A549 (cell line): ENCODE results near the gene LAMP2. TPM values are rescaled to one million over a fixed set of nuclear protein-coding genes. Genes with fewer than 3 reads are reported as not detected.
A peak's percentile ranks its signal among the peaks of the same experiment; 100 is the strongest.

Experiments
- ATAC-seq, 2 experiments: fragments of 200-7000 bp in 1 of 2; fragments of >200 bp in 1 of 2; cut with Nextera tagmentation in 1 of 2; cut with Tn5 transposase in 1 of 2; 3 replicates each; pipeline versions ENCODE4 v1.8.0 to v1.9.1; 2018 to 2020; ENCODE audit warnings: mild to moderate bottlenecking in 1 of 2, moderate library complexity in 1 of 2
- CTCF ChIA-PET: fragments of 300-600 bp; sonication (Branson Sonifier 250); formaldehyde crosslinking; extraction: SDS; loops from one replicate; lab custom pipeline; 2021; ENCODE audit warnings: antibody characterized with exemption, inconsistent platforms; lab: Yijun Ruan, JAX
- POLR2A ChIA-PET: fragments of 350-600 bp; formaldehyde crosslinking; extraction: SDS; loops from one replicate; lab custom pipeline; 2021; ENCODE audit warnings: antibody characterized with exemption, inconsistent platforms; lab: Yijun Ruan, JAX
- DNase-seq, 2 experiments: peaks; one replicate each; pipeline versions ENCODE4 v3.0.0 to v3.0.0-alpha.2; 2011 to 2016; ENCODE audit warnings: low read depth in 1 of 2, low spot score in 1 of 2
- FAIRE-seq: peaks from 2 replicates; lab custom pipeline; 2011; peaks lifted over from hg19 to GRCh38; lab: Jason Lieb, UNC
- H3K27ac ChIP-seq, 2 experiments: fragments of >200 bp; sonication (Bioruptor Twin); formaldehyde crosslinking; 3 replicates each; pipeline ENCODE4 v1.5.1; 2016 to 2017
- H3K4me1 ChIP-seq: fragments of >200 bp; sonication (Bioruptor Twin); formaldehyde crosslinking; 3 replicates; pipeline ENCODE4 v1.6.1; 2016
- H3K4me2 ChIP-seq: fragments of >200 bp; sonication (Bioruptor Twin); formaldehyde crosslinking; 3 replicates; pipeline ENCODE4 v1.6.1; 2016
- H3K4me3 ChIP-seq: fragments of >200 bp; sonication (Bioruptor Twin); formaldehyde crosslinking; 3 replicates; pipeline ENCODE4 v1.5.1; 2016
- H3K9me3 ChIP-seq: fragments of >200 bp; sonication (Bioruptor Twin); formaldehyde crosslinking; 3 replicates; pipeline ENCODE4 v1.6.1; 2016
- BCL3 ChIP-seq: fragments of >200 bp; sonication (Bioruptor Twin); formaldehyde crosslinking; IDR thresholded peaks from 3 replicates; pipeline ENCODE4 v1.6.1; 2016
- CBX8 ChIP-seq: fragments of 200-600 bp; sonication (generic); IDR thresholded peaks from 2 replicates; pipeline ENCODE4 v1.6.1; 2016
- CEBPB ChIP-seq, 2 experiments: fragments of >200 bp in 1 of 2; sonication (Bioruptor Twin) in 1 of 2; formaldehyde crosslinking in 1 of 2; IDR thresholded peaks; 2 replicates each; pipeline ENCODE4 v1.6.1; 2012 to 2016
- CHD2 ChIP-seq: fragments of 150-350 bp; IDR thresholded peaks from 2 replicates; pipeline ENCODE4 v1.6.1; 2014; ENCODE audit warnings: low read length; ENCODE audit not compliant: partially characterized antibody
- CTCF ChIP-seq: fragments of >200 bp; sonication (Bioruptor Twin); formaldehyde crosslinking; IDR thresholded peaks from 3 replicates; pipeline ENCODE4 v1.5.1; 2016
- E2F6 ChIP-seq: IDR thresholded peaks from 2 replicates; pipeline ENCODE4 v1.6.1; 2012; ENCODE audit warnings: low read depth, borderline replicate concordance
- FOXS1 ChIP-seq: fragments of 250-450 bp; sonication (Bioruptor Pico); IDR thresholded peaks from 2 replicates; pipeline ENCODE4 v1.5.0; 2020; ENCODE audit warnings: mild to moderate bottlenecking, moderate library complexity
- HOXB13 ChIP-seq: fragments of 250-450 bp; sonication (Bioruptor Pico); IDR thresholded peaks from 2 replicates; pipeline ENCODE4 v1.5.0; 2020; ENCODE audit warnings: low read depth, mild to moderate bottlenecking, moderate library complexity
- JUN ChIP-seq, 2 experiments: fragments of >200 bp; sonication (Bioruptor Twin); formaldehyde crosslinking; IDR thresholded peaks; 2 replicates in 1 of 2; 3 replicates in 1 of 2; pipeline ENCODE4 v1.6.1; 2016 to 2017
- MAFK ChIP-seq: fragments of 450-650 bp; IDR thresholded peaks from 2 replicates; pipeline ENCODE4 v1.6.1; 2014; ENCODE audit not compliant: partially characterized antibody
- NFE2L2 ChIP-seq: fragments of 150-350 bp; conservative IDR thresholded peaks from 2 replicates; pipeline ENCODE4 v1.6.1; 2014; ENCODE audit warnings: low read length
- NR3C1 ChIP-seq: fragments of >200 bp; sonication (Bioruptor Twin); formaldehyde crosslinking; IDR thresholded peaks from 3 replicates; pipeline ENCODE4 v1.6.1; 2017
- PHF8 ChIP-seq: fragments of 200-600 bp; sonication (generic); IDR thresholded peaks from 2 replicates; pipeline ENCODE4 v1.6.1; 2016; ENCODE audit warnings: low read depth, mild to moderate bottlenecking, antibody characterized with exemption, moderate library complexity, borderline replicate concordance
- POLR2A ChIP-seq: IDR thresholded peaks from 2 replicates; pipeline ENCODE4 v1.6.1; 2012; ENCODE audit warnings: mild to moderate bottlenecking, low read length
- RAD21 ChIP-seq, 2 experiments: fragments of >200 bp in 1 of 2; sonication (Bioruptor Twin) in 1 of 2; formaldehyde crosslinking in 1 of 2; IDR thresholded peaks in 1 of 2; conservative IDR thresholded peaks in 1 of 2; 2 replicates in 1 of 2; 3 replicates in 1 of 2; pipeline ENCODE4 v1.6.1; 2012 to 2018; ENCODE audit warnings: inconsistent platforms in 1 of 2
- SMC3 ChIP-seq: fragments of >200 bp; sonication (Bioruptor Twin); formaldehyde crosslinking; IDR thresholded peaks from 3 replicates; pipeline ENCODE4 v1.6.1; 2018; ENCODE audit warnings: inconsistent platforms
- ZC3H11A ChIP-seq: fragments of 450-650 bp; IDR thresholded peaks from 2 replicates; pipeline ENCODE4 v1.6.1; 2014; ENCODE audit warnings: antibody characterized with exemption, mild to moderate bottlenecking
- ZSCAN20 ChIP-seq: fragments of 250-450 bp; sonication (Bioruptor Pico); IDR thresholded peaks from 2 replicates; pipeline ENCODE4 v1.8.0; 2022; ENCODE audit warnings: mild to moderate bottlenecking, moderate library complexity
- WGBS: methylation state at CpG from one replicate; pipeline ENCODE4 v1.1.6; 2017; ENCODE audit errors: missing lambda C conversion rate; 5-methylcytosine and 5-hydroxymethylcytosine counted together
- polyA minus RNA-seq: library from RNA; depleted of rRNA, polyadenylated mRNA; stranded (reverse); fragments of >200 nt; gene quantifications from 2 replicates; pipeline ENCODE4 v1.2.3, GENCODE V29; 2011; rRNA and poly(A)+ RNA removed
- polyA plus RNA-seq, 4 experiments: library from polyadenylated mRNA; depleted of rRNA in 3 of 4; stranded (reverse); fragments of >200 nt; fragmentation: RNase III in 1 of 4; extraction: RNeasy Plus Mini Kit Qiagen cat#74134 plus additional on column Dnase treatment in 1 of 4; gene quantifications; 2 replicates in 3 of 4; 3 replicates in 1 of 4; pipeline ENCODE4 v1.2.3, GENCODE V29; 2011 to 2017

LAMP2 gene
- 76.9 and 95.1 TPM in 2 replicates for polyA plus RNA-seq (2011; rRNA removed)
- polyA plus RNA-seq (2012; cell fraction: cytosol; rRNA removed) = 23.4 and 27.1 TPM in 2 replicates
- 21.9 and 23.7 TPM in 2 replicates for polyA plus RNA-seq (2012; cell fraction: nucleus; rRNA removed)
- 68.8 to 79.5 TPM (median 78.2 TPM) in 3 replicates for polyA plus RNA-seq (2017; fragmentation: RNase III; extraction: RNeasy Plus Mini Kit Qiagen cat#74134 plus additional on column Dnase treatment)
- polyA minus RNA-seq = 31.5 and 39.3 TPM in 2 replicates

- DNase-seq (peak; percentile 79 to 88), FAIRE-seq (no peak)
Observed at GRCh38 chrX:120468825-120469525, at the start of gene LAMP2. Gene LAMP2 (minus strand): TSS chrX:120469296. CDS start chrX:120469169, 127 bp downstream.

GRCh38 chrX:120517936-120518335, 48.8 kb upstream of the LAMP2 start:
- no peak overlapping the region for H3K4me3 ChIP-seq
- H3K4me1 ChIP-seq = peaks cover 8% of the 10 kb centered on the region
- no peak for DNase-seq
- ATAC-seq = no peak
- FAIRE-seq = peak; percentile 89
- no peak overlapping the region for H3K27ac ChIP-seq
- POLR2A ChIA-PET = no interaction called here
- WGBS = 94% methylated on average over 3 of the region's 3 CpGs
- no peak overlapping the region for H3K4me2 ChIP-seq
- H3K9me3 ChIP-seq = no peaks in the 10 kb centered on the region
- no peak for TF ChIP-seq NR3C1
- no peak for TF ChIP-seq NFE2L2
- TF ChIP-seq ZC3H11A = no peak
- TF ChIP-seq ZSCAN20 (CRISPR knock-in tag) = no peak
- TF ChIP-seq FOXS1 (CRISPR knock-in tag) = no peak
- no peak for TF ChIP-seq E2F6
- TF ChIP-seq HOXB13 (CRISPR knock-in tag) = no peak
- no peak for TF ChIP-seq CHD2
- TF ChIP-seq CBX8 = no peak
- CTCF ChIA-PET = interaction anchor here (0.7 kb wide), 1 partner anchor 19 kb away, joined by 3 read pairs; no protein-coding TSS in a partner anchor

More at GRCh38 chrX:120468825-120469525, at the start of gene LAMP2:
- Histone ChIP-seq H3K27ac (peak within 1 kb of the TSS; percentile 75 to 99), H3K4me3 (peak within 1 kb of the TSS; percentile 86), H3K4me1 (peaks cover 15% of the 10 kb centered on the region; the same call in 2 of the 3 replicates), H3K4me2 (peak within 1 kb of the TSS; percentile 88)
- POLR2A ChIA-PET = interaction anchor here (0.6 to 1.3 kb wide), 2 partner anchors 12 to 17 kb away, joined by 3 to 10 read pairs; no protein-coding TSS in a partner anchor
- WGBS = under 1% methylated on average over 27 of the region's 50 CpGs
- TF ChIP-seq MAFK = no peak
- TF ChIP-seq POLR2A = peak; percentile 83
- TF ChIP-seq PHF8 = peak; percentile 96
- TF ChIP-seq JUN (IDR thresholded peaks at IDR 0.05) = peak in 1 of 2 experiments; percentile 53; a peak in 2 of 5 replicates
- TF ChIP-seq BCL3 = peak; percentile 55; the same call in 1 of the 3 replicates
- TF ChIP-seq, all 56 proteins: peak for 4
- CTCF ChIA-PET = interaction anchor here (1.1 kb wide), 1 partner anchor 23 kb away, joined by 3 read pairs; no protein-coding TSS in a partner anchor
- ATAC-seq = peak; percentile 97
- no peaks in the 10 kb centered on the region for H3K9me3 ChIP-seq

GRCh38 chrX:120514236-120514635, 45.1 kb upstream of the LAMP2 start:
- DNase-seq (peak; percentile 19 to 33), ATAC-seq (peak; percentile 74 to 91), FAIRE-seq (peak; percentile 92)
- TF ChIP-seq CTCF (peak; percentile 62), RAD21 (conservative IDR thresholded peaks at IDR 0.05 in 1 of 2, IDR thresholded peaks at IDR 0.05 in 1 of 2) (peak; percentile 60 to 66), CEBPB (IDR thresholded peaks at IDR 0.05) (no peak), SMC3 (peak; percentile 59)
- Histone ChIP-seq H3K27ac (0 out of 6 replicates have a peak overlapping the region, but pooled peaks of 1 of the 2 experiments have one; percentile 39), H3K9me3 (no peaks in the 10 kb centered on the region), H3K4me1 (peaks cover 18% of the 10 kb centered on the region), H3K4me3 (no peak overlapping the region), H3K4me2 (no peak overlapping the region)
- POLR2A ChIA-PET = no interaction called here
- 8% methylated on average over 1 of the region's 1 CpG for WGBS
- CTCF ChIA-PET = interaction anchor here (0.6 to 1.3 kb wide), 13 partner anchors 9 to 263 kb away, joined by 3 to 8 read pairs (median 3); partner anchors contain the start of gene ZBTB33
